Measurements from ENCODE around the gene PRPF8.

Gene PRPF8
- long read RNA-seq, full-length matches to known transcripts = 4 of 134 reads
- long read RNA-seq, partial matches to known transcripts = 120 of 134 reads
- long read RNA-seq, other reads (novel, unspliced or antisense) = 10 of 134 reads

- TF ChIP-seq REST (IDR thresholded peaks at IDR 0.05; ENCODE audit: insufficient replicate concordance, low read depth) = peak; percentile 9
- TF ChIP-seq SPI1 (IDR thresholded peaks at IDR 0.05; ENCODE audit: borderline replicate concordance, low read depth) = no peak; the same call in 1 of the 2 replicates
- no peak for TF ChIP-seq CTCF (IDR thresholded peaks at IDR 0.05; ENCODE audit: insufficient read depth, low read length)
- peak; percentile 80 for TF ChIP-seq POLR2AphosphoS5 (IDR thresholded peaks at IDR 0.05; ENCODE audit: low read depth)
- 0 out of 2 replicates have a peak, but pooled peaks have one; percentile 48 for TF ChIP-seq GABPA (IDR thresholded peaks at IDR 0.05; ENCODE audit: low read depth)
- Histone ChIP-seq H3K4me3 (replicated peaks; ENCODE audit: insufficient read depth, low read length) (peak within 1 kb of the TSS; percentile 65), H3K27me3 (ENCODE audit: insufficient read depth, poor library complexity, severe bottlenecking) (no peaks in the 10 kb centered on the region), H3K27ac (replicated peaks) (peak within 1 kb of the TSS; percentile 96)
- peak; percentile 84 to 95 for DNase-seq (ENCODE audit: low read depth in 1 of 2, low spot score in 1 of 2)
These were observed at the start of gene PRPF8 for GRCh38 chr17:1684378-1685189. Gene PRPF8, minus strand, starts transcription at chr17:1684867. Its CDS starts 296 bp downstream, at chr17:1684571.

GRCh38 chr17:1733759-1734158 lies 49.1 kb upstream of the PRPF8 start:
- DNase-seq (ENCODE audit: low read depth in 1 of 2, low spot score in 1 of 2) = no peak
- H3K27ac ChIP-seq (replicated peaks) = no peak overlapping the region
- no peak overlapping the region for H3K4me3 ChIP-seq (replicated peaks; ENCODE audit: insufficient read depth, low read length)
- no peak for TF ChIP-seq REST (IDR thresholded peaks at IDR 0.05; ENCODE audit: insufficient replicate concordance, low read depth)
- no peak for TF ChIP-seq GABPA (IDR thresholded peaks at IDR 0.05; ENCODE audit: low read depth)
- TF ChIP-seq CTCF (IDR thresholded peaks at IDR 0.05; ENCODE audit: insufficient read depth, low read length) = no peak
- TF ChIP-seq SPI1 (IDR thresholded peaks at IDR 0.05; ENCODE audit: borderline replicate concordance, low read depth) = no peak
- no peaks in the 10 kb centered on the region for H3K27me3 ChIP-seq (ENCODE audit: insufficient read depth, poor library complexity, severe bottlenecking)

GRCh38 chr17:1732833-1733321 lies 48.2 kb upstream of the PRPF8 start:
- no peak for DNase-seq (ENCODE audit: low read depth in 1 of 2, low spot score in 1 of 2)
- no peaks in the 10 kb centered on the region for H3K27me3 ChIP-seq (ENCODE audit: insufficient read depth, poor library complexity, severe bottlenecking)
- H3K4me3 ChIP-seq (replicated peaks; ENCODE audit: insufficient read depth, low read length) = no peak overlapping the region
- no peak overlapping the region for H3K27ac ChIP-seq (replicated peaks)
- no peak for TF ChIP-seq POLR2AphosphoS5 (IDR thresholded peaks at IDR 0.05; ENCODE audit: low read depth)
- no peak for TF ChIP-seq GABPA (IDR thresholded peaks at IDR 0.05; ENCODE audit: low read depth)
- no peak for TF ChIP-seq SPI1 (IDR thresholded peaks at IDR 0.05; ENCODE audit: borderline replicate concordance, low read depth)
- TF ChIP-seq REST (IDR thresholded peaks at IDR 0.05; ENCODE audit: insufficient replicate concordance, low read depth) = no peak
- TF ChIP-seq CTCF (IDR thresholded peaks at IDR 0.05; ENCODE audit: insufficient read depth, low read length) = no peak
